ENCODE measurements around the gene AK9.

DNA sequence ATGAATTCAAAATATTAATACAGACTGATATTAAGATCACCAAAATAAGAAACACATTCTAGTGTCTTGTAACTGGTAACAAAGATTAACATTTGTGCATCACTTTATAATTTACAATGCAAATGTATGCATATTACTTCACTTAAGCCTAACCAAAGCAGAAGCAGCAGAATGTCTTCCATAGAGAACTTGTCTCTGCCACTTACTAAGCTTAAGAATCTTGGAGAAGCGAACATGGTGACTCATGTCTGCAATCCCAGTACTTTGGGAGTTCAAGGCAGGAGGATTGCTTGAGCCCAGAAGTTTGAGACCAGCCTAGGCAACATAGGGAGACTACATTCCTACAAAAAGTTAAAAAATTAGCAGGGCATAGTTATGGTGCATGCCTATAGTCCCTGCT is 18.8 kb downstream of the AK9 start:
- TF ChIP-seq ZFP30 (CRISPR knock-in tag; IDR thresholded peaks at IDR 0.05) (no peak), ARNTL (CRISPR knock-in tag; IDR thresholded peaks at IDR 0.05; ENCODE audit: borderline replicate concordance, low read depth) (no peak), ZNF8 (CRISPR knock-in tag; IDR thresholded peaks at IDR 0.05) (no peak), BACH2 (CRISPR knock-in tag; IDR thresholded peaks at IDR 0.05; ENCODE audit: borderline replicate concordance) (no peak), ZNF70 (CRISPR knock-in tag; IDR thresholded peaks at IDR 0.05) (no peak), ZFP3 (CRISPR knock-in tag; IDR thresholded peaks at IDR 0.05) (no peak)

Measured in SK-N-SH treated with all-trans-retinoic acid at 6 μM for 48 hours (cell line).